Urothelium cell line (cell line): ENCODE data around the gene DENND5B.
A peak's percentile ranks its signal among the peaks of the same experiment; 100 is the strongest.
"Not testable (repeated sequence)": the region's sequence is repeated elsewhere in the genome, so short reads cannot be mapped to it uniquely, and the experiment has no call there.

Experiments used
- DNase-seq: peaks from one replicate; pipeline ENCODE4 v3.0.0; 2011; ENCODE audit warnings: low spot score, mixed read lengths
- FAIRE-seq: peaks from 2 replicates; lab custom pipeline; 2011; peaks lifted over from hg19 to GRCh38; lab: Jason Lieb, UNC

DENND5B gene

DNA sequence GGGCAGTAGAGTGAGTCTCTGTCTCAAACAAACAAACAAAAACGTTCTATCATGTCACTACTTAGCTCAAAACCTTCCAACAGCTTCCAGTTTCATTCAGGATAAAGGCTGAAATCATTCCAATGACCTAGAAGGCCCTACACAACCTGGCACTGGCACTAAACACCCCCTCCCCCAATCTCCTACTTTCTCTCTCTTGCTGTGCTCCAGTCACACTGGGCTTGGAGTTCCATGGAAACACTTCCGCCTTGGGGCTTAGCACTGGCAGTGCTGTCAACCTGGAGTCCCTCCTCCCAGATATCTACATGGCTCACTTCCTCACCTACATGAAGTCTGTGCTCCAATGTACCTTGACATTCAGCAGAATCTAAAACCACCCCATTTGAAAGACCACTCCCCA lies 199.9 kb downstream of the DENND5B start:
- no peak for FAIRE-seq
- no peak for DNase-seq

DNA sequence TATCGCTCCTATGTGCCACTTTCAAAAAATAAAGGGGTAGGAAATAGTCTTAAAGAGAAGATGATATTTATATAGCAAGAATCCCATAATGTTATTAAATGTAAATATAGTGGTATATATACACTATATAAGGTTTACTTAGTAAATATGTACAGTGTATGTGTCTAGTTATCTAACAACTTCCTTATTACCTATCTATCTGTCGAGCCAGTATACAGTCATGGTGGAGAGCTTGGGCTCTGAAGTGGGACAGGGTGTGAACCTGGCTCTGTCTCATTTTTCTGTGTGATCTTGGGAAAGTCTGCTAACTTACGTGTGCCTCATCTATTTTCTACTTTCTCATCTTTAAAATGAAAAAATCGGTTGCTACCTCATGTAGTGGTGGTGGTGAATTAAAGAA lies 202.2 kb downstream of the DENND5B start:
- FAIRE-seq (no peak), DNase-seq (no peak)

DNA sequence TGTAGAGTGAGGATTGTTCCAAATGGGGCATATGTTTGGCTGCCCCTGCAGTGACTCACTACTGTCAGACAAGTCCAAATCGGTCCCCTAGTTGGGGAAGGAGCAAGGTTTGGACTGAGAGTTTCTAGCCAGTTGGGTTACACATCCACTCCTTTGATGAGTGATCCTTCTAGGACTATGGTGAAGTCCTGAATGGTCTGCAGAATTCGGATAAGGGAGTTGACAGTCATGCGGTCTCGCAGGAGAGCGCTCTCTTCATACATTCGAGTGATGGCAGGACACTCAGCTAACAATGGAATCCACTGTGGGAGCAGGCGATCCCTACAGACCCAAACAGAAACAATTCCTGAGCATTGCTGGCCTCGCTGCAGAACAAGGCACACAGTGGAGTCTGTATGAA lies 203.5 kb downstream of the DENND5B start:
- DNase-seq (no peak), FAIRE-seq (no peak)

DNA sequence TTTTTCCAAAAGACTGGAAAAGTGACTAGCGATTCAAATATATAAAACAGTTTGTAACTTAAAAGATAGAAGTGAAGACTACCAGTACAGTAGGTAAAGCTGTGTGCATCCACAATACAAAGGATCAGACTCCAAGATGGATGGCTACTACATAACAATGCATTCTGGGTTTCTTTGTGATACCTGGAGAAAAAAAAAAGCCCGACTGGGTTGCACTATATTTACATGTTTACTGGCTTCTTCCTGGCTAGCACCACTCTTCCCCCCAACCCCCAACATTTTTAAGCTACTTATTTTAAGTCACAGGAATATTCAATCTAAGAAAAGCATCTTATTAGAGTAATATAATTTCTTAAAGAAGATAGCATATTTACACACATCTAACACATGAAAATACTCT lies 203.9 kb downstream of the DENND5B start:
- DNase-seq, result no peak
- no peak for FAIRE-seq

DNA sequence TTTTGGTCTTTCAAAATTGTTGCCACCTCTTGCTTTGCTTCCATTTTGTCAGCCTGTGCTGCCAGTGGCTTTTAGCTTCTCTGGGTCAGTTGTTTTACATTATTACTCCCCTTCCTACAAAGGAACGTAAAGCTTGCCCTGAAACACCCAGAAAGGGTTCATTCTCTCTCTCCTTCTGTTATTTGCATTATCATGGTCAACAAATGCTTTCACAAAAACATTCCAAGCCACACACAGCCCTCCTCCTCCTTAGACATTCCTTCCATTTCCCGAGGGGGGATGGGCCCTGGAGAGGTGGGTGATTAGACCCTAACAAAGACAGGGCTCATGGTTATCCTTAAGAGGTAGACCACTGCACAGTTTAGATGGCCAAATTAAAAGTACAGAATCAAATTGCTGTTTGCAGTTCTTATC lies 204.6 kb downstream of the DENND5B start:
- DNase-seq (no peak), FAIRE-seq (no peak)

DNA sequence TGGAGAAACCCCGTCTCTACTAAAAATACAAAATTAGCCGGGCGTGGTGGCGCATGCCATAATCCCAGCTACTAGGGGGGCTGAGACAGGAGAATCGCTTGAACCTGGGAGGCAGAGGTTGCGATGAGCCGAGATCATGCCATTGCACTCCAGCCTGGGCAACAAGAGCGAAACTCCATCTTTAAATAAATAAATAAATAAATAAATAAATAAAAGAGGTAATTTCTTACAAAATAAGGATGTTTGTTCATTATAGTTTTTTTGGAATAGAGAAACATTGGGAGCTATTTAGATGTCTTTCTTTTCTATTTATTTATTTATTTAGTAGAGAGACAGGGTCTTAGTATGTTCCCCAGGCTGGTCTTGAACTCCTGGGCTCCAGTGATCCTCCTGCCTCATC lies 213.7 kb downstream of the DENND5B start:
- DNase-seq, FAIRE-seq: not testable (repeated sequence)

DNA sequence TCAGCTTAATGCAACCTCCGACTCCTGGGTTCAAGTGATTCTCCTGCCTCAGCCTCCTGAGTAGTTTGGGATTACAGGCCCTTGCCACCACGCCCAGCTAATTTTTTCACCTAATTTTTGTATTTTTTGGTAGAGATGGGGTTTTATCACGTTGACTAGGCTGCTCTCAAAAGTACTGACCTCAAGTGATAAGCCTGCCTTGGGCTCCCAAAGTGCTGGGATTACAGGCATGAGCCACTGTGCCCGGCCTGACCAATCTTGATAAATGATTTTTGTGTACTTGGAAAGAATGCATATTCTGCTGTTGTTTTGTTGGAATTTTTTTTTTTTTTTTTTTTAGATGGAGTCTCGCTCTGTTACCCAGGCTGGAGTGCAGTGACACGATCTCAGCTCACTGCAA lies 215.5 kb downstream of the DENND5B start:
- FAIRE-seq, result not testable (repeated sequence)

DNA sequence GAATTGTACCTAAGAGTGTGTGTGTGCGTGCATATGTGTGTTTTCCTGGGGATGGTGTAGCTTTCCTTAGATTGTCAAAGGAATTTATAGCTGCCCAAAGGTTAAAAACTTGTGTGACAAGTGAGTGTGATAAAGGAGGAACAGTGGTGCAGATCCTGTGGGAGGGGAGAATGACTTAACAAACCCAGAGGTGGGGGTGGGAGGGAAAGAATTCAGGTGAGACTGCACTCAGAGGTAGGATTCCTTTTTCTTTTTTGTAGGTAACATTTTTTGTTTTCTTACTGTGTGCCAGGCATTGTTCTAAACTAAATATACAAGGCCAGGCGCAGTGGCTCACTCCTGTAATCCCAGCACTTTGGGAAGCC lies 219.7 kb downstream of the DENND5B start:
- DNase-seq (no peak), FAIRE-seq (no peak)

More for the DNA sequence above, 215.5 kb downstream of the DENND5B start:
- not testable (repeated sequence) for DNase-seq

DNA sequence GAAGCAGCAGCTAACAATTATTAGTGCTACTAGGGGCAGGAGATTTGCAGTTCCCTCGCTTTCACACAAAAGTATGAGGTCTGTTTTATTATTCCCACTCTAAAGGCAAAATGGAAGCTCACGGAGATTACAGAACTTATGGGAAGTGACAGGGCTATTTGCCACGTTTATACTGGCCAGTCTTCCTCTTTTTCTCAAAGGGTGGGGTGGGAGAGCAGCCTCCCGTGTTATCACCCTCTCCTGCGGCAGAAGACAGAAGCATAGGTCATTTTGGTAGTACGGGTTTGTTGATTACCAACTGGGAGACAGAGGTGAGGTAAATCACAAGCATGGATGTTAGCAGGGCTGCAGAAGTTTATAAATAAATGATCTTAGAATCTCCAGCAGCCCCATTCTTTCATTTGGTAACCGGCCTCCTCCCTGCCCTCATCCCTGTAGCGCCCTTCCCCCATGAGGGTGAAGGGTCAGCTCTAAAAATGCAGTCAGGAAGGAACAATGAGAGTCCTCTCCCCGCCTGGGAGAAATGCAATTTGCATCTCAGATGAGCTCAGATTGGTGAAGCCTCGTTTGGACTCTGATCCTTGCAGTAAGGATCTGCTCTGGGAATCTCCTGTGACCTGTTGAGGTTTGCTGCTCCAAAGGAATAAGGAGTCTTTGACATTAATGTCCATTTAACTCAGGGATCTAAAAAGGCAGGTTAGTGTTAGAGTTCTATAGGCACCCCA lies 220.2 kb downstream of the DENND5B start:
- DNase-seq, result no peak
- FAIRE-seq, result no peak

DNA sequence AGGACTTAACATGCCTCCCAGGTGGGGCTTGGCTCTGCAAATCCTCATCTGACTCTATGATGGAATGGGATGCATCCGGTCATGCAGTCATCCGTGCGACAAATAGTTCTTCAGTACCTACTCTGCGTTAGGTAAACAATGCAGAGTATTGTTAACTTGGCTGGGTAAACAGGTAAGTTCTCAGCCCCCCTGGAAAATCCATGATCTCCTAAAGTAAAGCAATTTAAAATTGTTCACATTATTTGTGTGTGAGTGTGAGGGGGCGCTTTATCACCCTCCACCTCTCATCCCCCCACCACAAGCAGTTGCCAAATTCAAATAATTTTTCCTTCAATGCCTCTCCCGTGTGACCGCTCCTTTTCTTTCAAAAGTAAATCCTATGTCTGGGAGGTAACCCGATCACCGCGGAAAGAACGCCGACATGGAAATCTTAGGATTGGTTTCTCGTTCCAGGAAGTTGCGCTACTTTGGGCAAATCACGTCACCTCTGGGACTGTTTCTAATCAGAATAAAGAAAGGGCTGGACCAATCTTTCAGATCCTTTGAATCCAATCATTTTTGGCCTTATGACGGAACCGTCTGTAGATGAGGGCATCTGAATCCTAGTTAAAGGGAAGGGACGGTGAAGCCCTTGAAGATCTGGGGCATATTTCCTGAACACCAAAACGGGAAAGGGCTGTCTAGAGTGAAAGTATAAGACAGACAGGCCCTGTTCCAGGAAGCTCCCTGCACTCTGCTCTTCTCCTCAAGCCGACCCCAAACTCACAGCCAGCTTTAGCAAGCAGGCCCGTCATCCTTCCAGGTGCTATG lies 221.0 kb downstream of the DENND5B start:
- no peak for FAIRE-seq
- DNase-seq, result no peak

DNA sequence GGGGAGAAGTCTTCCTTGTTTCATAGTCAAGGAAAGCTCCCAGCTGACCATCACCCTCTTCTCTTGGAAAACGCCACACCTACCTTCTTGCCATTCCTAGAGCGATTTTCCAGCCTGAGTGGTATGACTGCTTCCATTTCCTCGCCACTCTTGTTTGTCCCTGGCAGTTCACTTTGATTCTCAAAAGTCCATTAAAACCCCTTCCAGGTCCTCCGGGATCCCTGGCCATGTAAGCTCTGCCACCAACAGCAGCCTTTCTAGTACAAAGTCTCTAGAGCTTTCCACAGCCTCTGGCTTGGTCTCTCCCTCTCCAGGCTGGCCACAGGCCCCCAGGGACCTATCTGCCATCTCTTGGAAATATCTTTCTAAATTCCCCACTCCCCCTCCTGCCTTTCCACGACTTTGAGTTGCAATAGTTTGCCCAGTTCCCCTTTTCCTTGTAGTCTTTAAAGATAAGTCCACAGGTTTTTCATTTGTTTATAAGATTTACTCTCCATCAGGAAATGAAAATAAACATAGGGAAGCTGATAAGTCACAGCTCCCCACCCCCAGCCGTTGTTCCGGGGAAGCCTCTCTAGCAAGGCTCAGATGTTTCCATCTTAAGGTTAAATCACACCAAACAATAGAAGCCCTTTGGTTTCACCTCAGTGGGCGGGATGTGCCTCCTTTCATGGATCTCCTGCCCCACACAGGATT lies 222.1 kb downstream of the DENND5B start:
- DNase-seq, result no peak
- FAIRE-seq, result no peak

DNA sequence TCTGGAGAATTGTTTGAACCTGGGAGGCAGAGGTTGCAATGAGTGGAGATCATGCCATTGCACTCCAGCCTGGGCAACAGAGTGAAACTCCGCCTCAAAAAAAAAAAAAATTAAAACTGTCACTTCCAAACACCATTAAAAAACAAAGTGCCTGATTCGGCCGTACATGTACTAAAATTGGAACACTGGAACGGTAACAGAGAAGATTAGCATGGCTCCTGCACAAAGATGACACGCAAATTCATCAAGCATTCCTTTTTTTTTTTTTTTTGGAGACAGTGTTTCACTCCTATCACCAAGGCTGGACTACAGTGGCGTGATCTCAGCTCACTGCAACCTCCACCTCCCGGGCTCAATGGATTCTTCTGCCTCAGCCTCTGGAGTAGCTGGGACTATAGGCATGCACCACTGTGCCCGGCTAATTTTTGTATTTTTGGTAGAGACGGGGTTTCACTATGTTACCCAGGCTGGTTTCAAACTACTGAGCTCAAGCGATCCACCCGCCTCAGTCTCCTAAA lies 224.8 kb downstream of the DENND5B start:
- DNase-seq (no peak), FAIRE-seq (no peak)

DNA sequence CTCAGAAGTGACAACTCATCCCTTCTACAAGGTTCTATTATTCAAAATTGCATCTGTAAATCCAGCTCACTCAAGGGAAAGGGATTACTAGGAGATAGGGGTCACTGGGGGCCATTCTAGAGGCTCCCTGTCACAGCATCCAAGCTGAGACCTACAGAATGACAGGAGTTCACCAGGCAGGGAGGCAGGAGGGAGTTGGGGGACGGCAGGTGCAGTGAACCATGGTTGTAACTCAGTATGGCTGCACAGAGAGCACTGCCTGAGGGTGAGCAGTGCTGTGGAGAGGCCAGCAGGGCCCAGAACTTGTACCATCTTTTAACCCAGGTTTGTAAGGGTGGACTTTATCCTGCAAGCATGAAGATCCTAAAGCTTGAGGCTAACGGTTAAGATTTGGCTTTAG lies 227.1 kb downstream of the DENND5B start:
- DNase-seq, result no peak
- peak; percentile 5 for FAIRE-seq

DNA sequence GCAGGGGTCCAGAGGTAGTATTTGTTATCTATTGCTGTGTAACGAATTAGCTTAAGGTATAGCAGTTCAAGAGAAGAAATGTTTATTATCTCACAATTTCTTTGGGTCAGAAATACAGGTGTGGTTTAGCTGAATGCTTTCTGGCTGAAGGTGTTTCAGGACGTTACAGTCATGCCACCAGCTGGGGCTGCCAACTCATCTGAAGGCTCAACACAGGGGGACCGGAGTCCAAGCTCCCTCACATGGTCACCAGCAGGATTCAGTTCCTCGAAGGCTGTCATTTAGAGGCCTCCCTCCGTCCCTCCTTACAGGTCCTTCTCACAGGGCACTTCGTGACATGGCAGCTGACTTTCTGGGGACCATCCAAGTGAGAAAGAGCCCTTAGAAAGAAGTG lies 227.5 kb downstream of the DENND5B start:
- DNase-seq, result no peak
- no peak for FAIRE-seq

DNA sequence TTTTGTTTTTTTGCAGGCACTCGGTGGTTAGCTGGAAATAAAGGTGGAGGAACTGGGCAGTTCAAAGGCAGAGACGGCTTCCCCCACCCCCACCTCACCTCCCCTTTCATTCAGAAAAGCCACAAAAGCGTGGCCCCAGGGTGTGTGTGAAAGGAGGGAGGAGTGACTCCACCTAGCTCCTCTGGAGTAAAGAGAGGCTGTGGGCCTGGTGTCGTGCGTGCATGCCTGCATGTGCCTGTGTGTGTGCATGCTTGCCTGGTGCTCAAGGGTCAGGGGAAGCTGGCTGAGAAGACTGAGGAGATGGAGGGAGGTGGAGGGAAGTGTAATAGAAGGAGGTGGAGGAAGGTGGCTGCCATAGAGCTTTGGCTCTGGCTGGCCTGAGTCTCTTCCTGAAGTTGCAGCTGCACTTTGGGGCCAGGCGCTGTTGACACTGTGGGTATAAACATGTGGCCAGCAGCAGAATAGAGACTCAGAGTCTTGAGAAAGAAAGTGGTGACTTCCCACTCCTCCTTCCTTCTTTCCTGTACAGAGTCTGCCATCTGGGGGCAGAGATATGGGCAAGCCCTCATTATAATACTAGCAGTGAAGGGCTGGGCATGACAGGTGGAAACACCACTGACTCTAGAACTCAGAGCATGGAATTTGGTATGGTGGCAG lies 228.0 kb downstream of the DENND5B start:
- FAIRE-seq, result no peak
- no peak for DNase-seq

DNA sequence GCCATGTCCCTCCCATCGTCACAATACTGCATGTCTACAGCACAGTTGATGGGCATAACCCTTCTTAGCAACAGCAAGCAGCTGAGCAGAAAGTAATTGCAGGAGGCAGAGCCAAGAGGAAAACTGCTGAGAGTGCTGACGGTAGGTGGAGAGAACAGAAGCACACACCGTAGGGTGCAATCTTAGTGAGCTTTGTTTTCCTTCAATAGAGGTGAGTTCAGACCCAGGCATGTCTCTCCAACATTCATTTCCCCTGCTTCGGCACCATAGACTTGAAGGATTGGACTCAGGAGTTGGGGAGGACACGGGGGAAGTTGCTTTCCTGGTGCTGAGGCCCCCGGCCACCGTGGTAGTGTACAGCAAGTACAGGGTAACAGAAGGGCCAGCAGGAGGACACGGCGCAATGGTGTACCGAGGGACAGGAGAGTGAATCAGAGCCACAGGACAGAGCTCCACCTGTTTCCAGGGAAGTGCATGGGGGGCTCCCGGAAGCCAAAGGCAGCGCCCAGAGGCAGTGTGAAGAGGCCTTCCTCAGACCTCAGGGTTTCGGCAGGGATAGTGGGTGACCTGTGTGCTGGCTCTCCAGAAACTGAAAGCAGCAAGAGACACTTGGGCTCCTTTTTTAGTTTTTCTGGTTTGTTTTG lies 228.7 kb downstream of the DENND5B start:
- FAIRE-seq (no peak), DNase-seq (no peak)

DNA sequence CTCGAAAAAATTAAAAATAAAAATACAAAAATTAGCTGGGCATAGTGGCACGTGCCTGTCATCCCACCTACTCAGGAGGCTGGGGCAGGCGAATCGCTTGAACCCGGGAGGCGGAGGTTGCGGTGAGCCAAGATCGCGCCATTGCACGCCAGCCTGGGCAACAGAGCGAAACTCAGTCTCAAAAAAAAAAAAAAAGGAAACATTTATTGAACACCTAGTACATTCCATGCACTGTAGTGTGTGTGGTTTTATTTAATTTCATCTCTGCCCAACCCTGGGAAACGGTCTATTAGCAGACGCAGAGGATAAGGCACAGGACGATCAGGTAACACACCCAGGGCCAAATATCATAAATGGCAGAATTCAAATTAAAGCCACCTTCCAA lies 229.2 kb downstream of the DENND5B start:
- no peak for FAIRE-seq
- DNase-seq, result no peak

DNA sequence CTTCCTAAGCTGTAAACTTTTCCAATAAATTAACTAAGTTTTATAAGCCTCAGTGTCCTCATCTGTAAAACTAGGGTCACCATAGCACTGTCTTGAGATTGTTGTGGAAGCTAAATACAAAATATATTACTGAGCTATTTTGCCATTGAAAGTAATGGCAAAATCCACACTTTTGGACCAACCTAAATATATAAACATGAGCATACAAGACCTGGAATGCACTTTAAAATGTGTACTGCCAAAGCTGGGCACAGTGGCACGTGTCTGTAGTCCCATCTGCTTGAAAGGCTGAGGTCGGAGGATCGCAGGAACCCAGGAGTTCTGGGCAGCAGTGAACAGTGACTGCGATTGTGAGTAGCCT lies 235.2 kb downstream of the DENND5B start:
- no peak for DNase-seq
- FAIRE-seq, result no peak

DNA sequence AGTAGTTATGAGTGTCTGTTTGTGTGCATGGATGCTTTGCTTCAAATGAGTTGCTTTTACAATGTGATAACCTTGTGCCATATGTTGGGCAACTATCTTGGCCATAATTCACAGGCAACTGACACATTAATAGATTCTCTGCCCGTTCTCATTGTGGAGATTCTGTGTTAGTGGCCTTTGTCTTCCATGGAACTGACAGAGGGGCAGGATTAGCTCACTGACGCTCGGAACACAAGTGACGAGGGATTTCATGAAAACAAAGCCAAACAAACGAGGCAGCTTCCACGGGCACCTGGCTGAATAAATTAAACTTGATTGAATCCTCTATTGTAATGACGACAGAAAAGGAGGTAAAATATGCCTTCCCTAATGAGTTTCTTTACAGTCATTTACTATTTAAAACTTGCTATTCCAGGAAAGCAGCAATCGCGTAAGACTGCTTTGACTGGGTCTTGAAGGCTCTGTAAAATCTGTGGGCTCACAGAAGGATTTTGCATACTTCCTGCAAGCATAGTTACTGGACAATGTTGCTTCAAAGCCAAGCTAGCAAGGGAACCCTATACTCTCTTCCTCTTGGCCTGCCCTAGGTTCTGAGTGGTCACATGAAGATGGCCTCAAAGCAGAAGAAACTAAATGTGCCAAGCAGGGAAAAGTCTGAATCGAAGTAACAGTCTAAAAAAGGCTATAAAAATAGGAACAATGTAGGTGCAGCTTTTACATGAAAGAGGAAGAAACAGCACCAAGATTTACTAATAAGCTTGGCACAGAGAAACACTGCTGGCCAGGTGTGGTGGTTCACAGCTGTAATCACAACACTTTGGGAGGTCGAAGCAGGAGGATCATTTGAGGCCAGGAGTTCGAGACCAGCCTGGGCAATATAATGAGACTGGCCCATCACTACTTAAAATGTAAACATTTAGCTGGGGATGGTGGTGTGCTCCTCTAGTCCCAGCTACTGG lies 236.9 kb downstream of the DENND5B start:
- DNase-seq (no peak), FAIRE-seq (no peak)

DNA sequence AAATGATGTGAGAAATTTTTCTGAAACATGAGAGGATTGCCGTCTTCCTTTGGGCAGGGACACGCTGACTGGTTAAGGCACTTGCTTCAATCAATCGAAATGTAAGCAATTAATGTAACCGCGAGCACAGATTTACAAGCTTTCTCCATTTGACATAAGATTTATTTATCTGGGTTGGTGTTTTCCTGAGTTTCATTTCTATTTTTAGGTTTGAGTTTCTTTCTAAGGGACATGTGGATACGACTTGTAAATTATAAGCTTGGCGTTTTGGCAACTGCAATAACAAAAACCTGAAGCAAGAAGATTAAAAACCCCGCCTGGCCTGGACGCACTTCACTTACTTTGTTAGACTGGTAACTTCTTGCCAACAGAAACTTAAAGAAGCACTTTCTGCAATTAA lies 244.7 kb downstream of the DENND5B start:
- no peak for DNase-seq
- no peak for FAIRE-seq
